ENCODE results near the gene CARD11. TPM values are rescaled to one million over a fixed set of nuclear protein-coding genes. Genes with fewer than 3 reads are reported as not detected.
A peak's percentile ranks its signal among the peaks of the same experiment; 100 is the strongest.

CARD11 gene
- total and polyA plus RNA-seq, 8 donors, result 0.31 to 6.2 (median 1.5) TPM

- Histone ChIP-seq H3K4me1 (no peaks in the 10 kb centered on the region), H3K27ac (no peak overlapping the region), H3K36me3 (no peaks in the 10 kb centered on the region), H3K27me3 (no peaks in the 10 kb centered on the region), H3K9me3 (no peaks in the 10 kb centered on the region), H3K4me3 (no peak overlapping the region)
- DNase-seq, result peak in 1 of 6 donors; percentile 49
- intact Hi-C loops (cut with DNase I), result no loop called here
- 88 to 90% methylated on average over 14 of the region's 14 CpGs for WGBS, 2 donors
- no peak for FAIRE-seq
- no peak for TF ChIP-seq CTCF (IDR thresholded peaks at IDR 0.05)
- ATAC-seq, result no peak
Measured at GRCh38 chr7:2993868-2994267, 49.8 kb downstream of the CARD11 start.

GRCh38 chr7:2993396-2993795 is 50.3 kb downstream of the CARD11 start:
- Histone ChIP-seq H3K4me1 (no peaks in the 10 kb centered on the region), H3K36me3 (no peaks in the 10 kb centered on the region), H3K27ac (no peak overlapping the region), H3K9me3 (no peaks in the 10 kb centered on the region), H3K4me3 (no peak overlapping the region), H3K27me3 (no peaks in the 10 kb centered on the region)
- intact Hi-C loops (cut with DNase I), result no loop called here
- FAIRE-seq (no peak), DNase-seq (no peak), ATAC-seq (no peak)
- WGBS, 2 donors, result 75 to 80% methylated on average over 17 of the region's 17 CpGs
- TF ChIP-seq CTCF (IDR thresholded peaks at IDR 0.05), result no peak

GRCh38 chr7:2990949-2991470 is 52.7 kb downstream of the CARD11 start:
- 60 to 75% methylated on average over 6 of the region's 6 CpGs for WGBS, 2 donors
- no peaks in the 10 kb centered on the region for H3K36me3 ChIP-seq
- no peak overlapping the region for H3K4me3 ChIP-seq
- intact Hi-C loops (cut with DNase I), result no loop called here
- H3K27me3 ChIP-seq, result no peaks in the 10 kb centered on the region
- H3K9me3 ChIP-seq, result no peaks in the 10 kb centered on the region
- FAIRE-seq, result no peak
- no peak for TF ChIP-seq CTCF (IDR thresholded peaks at IDR 0.05)
- no peak for DNase-seq
- no peak overlapping the region for H3K27ac ChIP-seq
- ATAC-seq, result no peak
- H3K4me1 ChIP-seq, result no peaks in the 10 kb centered on the region

DNA sequence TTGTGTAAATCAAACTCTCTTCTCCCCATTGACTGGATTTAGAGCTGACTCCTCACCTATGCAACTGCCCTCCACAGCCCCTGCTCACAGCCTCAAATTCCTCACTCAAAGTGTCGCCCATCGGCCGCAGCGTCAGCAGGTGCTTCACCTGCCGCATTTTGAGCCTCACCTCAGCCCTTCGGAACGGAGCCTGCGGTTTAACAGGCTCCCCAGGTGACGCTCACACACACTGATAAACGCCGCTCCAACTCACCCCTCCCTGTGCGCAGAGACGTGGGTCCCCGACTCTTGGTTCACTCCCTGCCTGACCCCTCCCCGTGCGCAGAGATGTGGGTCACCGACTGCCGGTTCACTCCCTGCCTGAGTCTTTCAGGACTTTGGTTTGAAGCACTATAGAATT is 57.1 kb downstream of the CARD11 start:
- H3K27me3 ChIP-seq, result peaks cover 0 to 5% (median 0%) of the 10 kb centered on the region in 4 donors
- H3K4me1 ChIP-seq, result no peaks in the 10 kb centered on the region
- H3K36me3 ChIP-seq, result no peaks in the 10 kb centered on the region
- ATAC-seq, result no peak
- WGBS, 2 donors, result 84 to 90% methylated on average over 18 of the region's 18 CpGs
- no peak for TF ChIP-seq CTCF (IDR thresholded peaks at IDR 0.05)
- H3K9me3 ChIP-seq, result no peaks in the 10 kb centered on the region
- no peak for DNase-seq
- FAIRE-seq, result no peak
- no peak overlapping the region for H3K27ac ChIP-seq
- no peak overlapping the region for H3K4me3 ChIP-seq
- intact Hi-C loops (cut with DNase I), result no loop called here

DNA sequence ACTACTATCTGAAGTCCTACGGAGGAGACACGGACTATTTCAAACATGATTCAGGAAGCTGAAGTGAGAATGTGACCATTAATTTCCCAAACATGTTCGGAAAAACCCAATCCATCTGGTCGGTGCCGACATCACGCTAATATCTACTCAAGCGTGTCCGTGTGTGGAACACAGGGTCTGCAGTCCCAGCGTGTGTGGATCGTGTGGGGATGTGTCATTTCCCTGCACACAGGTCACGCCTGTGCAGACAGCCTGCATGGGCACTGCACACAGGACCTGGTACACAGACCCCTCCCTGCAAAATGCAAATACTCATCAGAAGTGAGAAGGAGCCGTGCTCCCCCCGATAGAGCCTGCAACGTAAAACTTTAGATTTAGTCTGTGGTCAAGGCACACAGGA is 57.8 kb downstream of the CARD11 start:
- ATAC-seq (no peak), FAIRE-seq (no peak), DNase-seq (no peak)
- Histone ChIP-seq H3K27ac (no peak overlapping the region), H3K9me3 (no peaks in the 10 kb centered on the region), H3K4me3 (no peak overlapping the region), H3K27me3 (peaks cover 0 to 5% (median 0%) of the 10 kb centered on the region in 4 donors), H3K36me3 (no peaks in the 10 kb centered on the region), H3K4me1 (no peaks in the 10 kb centered on the region)
- 73 to 85% methylated on average over 14 of the region's 14 CpGs for WGBS, 2 donors
- intact Hi-C loops (cut with DNase I), result no loop called here
- no peak for TF ChIP-seq CTCF (IDR thresholded peaks at IDR 0.05)
